GOT3 (cell line): ENCODE measurements around the gene GUCY1A1.

Source experiments
- DNase-seq: peaks from one replicate; lab custom pipeline; 2025; ENCODE audit warnings: mixed read lengths; lab: John Stamatoyannopoulos, UW

GUCY1A1 gene

DNA sequence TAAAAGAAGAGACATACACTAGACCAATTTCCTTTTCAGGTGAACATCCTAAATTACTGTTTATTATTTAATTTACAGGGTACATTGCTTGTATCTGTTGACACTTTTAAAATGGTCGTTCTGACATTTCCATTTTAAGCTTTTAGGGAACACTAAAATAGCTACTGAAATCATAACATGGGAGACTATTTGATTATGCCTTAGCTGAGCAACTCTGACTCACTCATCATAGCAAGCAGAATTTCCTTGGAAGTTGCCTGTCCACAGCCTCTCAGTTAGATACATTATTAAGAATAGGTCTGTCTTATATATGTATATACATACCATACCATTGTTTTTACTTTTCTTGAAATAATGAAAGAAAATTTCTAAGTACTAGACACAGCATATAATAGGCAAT is 114.1 kb downstream of the GUCY1A1 start:
- no peak for DNase-seq

DNA sequence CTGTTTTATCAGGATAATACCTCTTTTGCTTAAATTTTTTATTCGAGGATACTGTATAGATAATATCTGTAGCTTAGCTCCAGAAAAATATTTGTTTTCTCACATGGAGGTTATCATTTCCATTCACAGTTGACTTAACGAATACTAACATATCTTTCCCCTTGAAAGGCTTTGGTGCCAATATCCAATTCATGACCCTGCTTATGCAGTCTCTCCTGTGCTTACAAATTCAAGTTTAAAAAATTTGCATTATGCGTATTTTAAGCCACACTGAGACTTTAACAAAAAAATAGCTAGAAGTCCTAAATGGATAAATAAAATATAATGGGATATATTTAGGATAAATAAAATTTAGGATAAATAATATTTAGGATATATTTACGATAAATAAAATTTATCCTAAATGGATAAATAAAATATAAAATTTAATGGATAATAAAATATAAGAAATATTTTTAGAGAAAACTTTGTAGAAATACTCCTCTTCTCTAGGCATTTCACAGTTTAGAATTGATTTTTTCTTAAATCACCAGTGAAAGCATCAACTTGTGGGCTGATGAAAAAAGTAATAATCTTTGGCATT is 114.7 kb downstream of the GUCY1A1 start:
- DNase-seq, result no peak
